ENCODE results near the gene SPANXN2. TPM values are rescaled to one million over a fixed set of nuclear protein-coding genes. Genes with fewer than 3 reads are reported as not detected.
"Not testable (repeated sequence)": the region's sequence is repeated elsewhere in the genome, so short reads cannot be mapped to it uniquely, and the experiment has no call there.

Gene SPANXN2, protein sequence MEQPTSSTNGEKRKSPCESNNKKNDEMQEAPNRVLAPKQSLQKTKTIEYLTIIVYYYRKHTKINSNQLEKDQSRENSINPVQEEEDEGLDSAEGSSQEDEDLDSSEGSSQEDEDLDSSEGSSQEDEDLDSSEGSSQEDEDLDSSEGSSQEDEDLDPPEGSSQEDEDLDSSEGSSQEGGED
- total RNA-seq, result not detected

DNA sequence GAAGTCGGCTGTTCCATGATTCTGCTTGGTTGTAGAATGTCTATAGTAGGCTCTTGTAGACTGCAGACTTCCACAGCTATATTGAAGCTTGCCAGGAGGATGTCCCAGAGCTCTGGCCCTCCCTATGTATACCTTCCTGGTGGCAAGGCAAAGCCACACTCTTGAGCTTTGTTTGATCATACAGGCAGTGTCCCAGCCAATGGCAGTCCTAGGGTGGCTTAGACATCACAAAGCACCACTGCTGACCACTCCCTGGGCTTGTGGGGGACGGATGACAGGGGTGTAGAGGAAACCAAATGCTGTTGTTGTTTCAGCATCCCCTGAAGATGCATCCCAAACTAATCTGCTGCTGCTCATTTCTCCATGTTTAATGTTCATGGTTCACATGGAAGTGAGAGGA lies at the start of gene SPANXN2:
Gene SPANXN2 (minus strand): TSS at position 101 of the 400 bp plus-strand sequence. CDS start 84 bp downstream, at position 17.
- not testable (repeated sequence) for DNase-seq, H3K4me1 ChIP-seq, H3K9me3 ChIP-seq

DNA sequence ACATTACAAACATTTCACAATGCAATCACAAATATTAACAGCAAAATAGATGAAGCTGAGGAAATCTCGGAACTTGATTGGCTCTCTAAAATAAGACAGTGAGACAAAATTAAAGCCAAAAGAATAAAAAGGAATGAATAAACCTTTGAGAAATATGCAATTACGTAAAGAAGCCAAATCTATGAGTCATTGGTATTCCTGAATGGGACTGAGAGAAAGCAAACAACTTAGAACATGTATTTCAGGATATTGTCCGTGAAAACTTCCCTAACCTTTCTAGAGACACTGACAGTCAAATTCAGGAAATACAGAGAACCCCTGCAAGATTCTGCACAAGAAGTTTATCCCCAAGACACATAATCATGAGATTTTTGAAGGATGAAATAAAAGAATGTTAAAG lies 48.4 kb upstream of the SPANXN2 start:
- Histone ChIP-seq H3K9me3 (no peaks in the 10 kb centered on the region), H3K27ac (no peak overlapping the region), H3K4me1 (no peaks in the 10 kb centered on the region), H3K4me3 (no peak overlapping the region), H3K27me3 (no peaks in the 10 kb centered on the region), H3K36me3 (no peaks in the 10 kb centered on the region)
- TF ChIP-seq, protein P1, sequence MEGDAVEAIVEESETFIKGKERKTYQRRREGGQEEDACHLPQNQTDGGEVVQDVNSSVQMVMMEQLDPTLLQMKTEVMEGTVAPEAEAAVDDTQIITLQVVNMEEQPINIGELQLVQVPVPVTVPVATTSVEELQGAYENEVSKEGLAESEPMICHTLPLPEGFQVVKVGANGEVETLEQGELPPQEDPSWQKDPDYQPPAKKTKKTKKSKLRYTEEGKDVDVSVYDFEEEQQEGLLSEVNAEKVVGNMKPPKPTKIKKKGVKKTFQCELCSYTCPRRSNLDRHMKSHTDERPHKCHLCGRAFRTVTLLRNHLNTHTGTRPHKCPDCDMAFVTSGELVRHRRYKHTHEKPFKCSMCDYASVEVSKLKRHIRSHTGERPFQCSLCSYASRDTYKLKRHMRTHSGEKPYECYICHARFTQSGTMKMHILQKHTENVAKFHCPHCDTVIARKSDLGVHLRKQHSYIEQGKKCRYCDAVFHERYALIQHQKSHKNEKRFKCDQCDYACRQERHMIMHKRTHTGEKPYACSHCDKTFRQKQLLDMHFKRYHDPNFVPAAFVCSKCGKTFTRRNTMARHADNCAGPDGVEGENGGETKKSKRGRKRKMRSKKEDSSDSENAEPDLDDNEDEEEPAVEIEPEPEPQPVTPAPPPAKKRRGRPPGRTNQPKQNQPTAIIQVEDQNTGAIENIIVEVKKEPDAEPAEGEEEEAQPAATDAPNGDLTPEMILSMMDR (IDR thresholded peaks at IDR 0.05), result no peak
- TF ChIP-seq POLR2A (IDR thresholded peaks at IDR 0.05), result no peak
- no peak for DNase-seq

More for the DNA sequence above, at the start of gene SPANXN2:
- not testable (repeated sequence) for H3K36me3 ChIP-seq, H3K27me3 ChIP-seq, H3K4me3 ChIP-seq, H3K27ac ChIP-seq

DNA sequence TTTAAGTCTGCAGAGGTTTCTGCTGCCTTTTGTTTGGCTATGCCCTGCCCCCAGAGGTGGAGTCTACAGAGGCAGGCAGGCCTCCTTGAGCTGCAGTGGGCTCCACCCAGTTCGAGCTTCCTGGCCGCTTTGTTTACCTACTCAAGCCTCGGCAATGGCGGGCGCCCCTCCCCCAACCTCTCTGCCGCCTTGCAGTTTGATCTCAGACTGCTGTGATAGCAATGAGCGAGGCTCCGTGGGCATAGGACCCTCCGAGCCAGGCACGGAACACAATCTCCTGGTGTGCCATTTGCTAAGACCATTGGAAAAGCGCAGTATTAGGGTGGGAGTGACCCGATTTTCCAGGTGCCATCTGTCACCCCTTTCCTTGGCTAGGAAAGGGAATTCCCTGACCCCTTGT lies 47.2 kb upstream of the SPANXN2 start:
- not testable (repeated sequence) for H3K27me3 ChIP-seq, H3K4me1 ChIP-seq, DNase-seq, H3K36me3 ChIP-seq, H3K9me3 ChIP-seq, H3K4me3 ChIP-seq, H3K27ac ChIP-seq

DNA sequence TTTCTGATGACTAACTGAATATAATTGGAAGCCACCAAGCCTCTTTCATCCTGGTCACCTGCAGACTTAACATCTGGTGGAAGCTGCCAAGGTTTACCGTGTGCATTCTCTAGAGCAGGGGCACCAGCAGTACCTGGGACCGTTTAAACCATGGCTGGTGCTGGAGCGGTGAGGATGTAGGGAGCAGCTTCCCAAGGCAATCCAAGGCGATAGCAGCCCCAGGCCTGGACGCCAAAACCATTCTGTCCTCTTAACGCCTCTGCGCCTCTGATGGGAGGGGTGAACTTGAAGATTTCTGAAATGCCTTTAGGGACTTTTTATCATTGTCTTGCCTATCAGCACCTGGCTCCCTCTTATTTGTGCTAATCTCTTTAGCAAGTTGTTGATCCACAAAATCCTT lies 37.3 kb upstream of the SPANXN2 start:
- Histone ChIP-seq H3K4me3 (no peak overlapping the region), H3K36me3 (no peaks in the 10 kb centered on the region), H3K27ac (no peak overlapping the region), H3K4me1 (no peaks in the 10 kb centered on the region), H3K27me3 (no peaks in the 10 kb centered on the region), H3K9me3 (no peaks in the 10 kb centered on the region)
- DNase-seq, result no peak
- TF ChIP-seq, protein P1 (IDR thresholded peaks at IDR 0.05), result no peak
- no peak for TF ChIP-seq POLR2A (IDR thresholded peaks at IDR 0.05)

DNA sequence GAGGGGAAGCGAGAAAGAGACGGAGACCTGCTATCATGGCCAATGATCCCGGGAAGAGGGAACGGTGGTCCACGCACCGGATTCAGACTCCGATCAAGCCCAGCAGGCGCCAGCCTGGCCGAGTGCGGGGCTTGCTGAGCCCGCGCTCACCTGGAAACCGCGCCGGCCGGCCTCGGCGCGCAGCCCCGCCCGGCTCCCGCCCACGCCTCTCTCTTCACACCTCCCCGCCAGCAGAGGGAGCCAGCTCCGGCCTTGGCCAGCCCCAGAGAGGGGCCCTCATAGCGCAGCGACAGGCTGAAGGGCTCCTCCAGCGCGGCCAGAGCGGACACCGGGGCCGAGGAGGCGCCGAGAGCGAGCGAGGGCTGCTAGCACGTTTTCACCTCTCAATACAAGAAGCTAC lies 36.8 kb upstream of the SPANXN2 start:
- H3K27ac ChIP-seq, result no peak overlapping the region
- no peaks in the 10 kb centered on the region for H3K9me3 ChIP-seq
- H3K4me3 ChIP-seq, result no peak overlapping the region
- H3K4me1 ChIP-seq, result no peaks in the 10 kb centered on the region
- DNase-seq, result no peak
- H3K27me3 ChIP-seq, result no peaks in the 10 kb centered on the region
- no peaks in the 10 kb centered on the region for H3K36me3 ChIP-seq
- TF ChIP-seq, protein P1 (IDR thresholded peaks at IDR 0.05), result no peak
- TF ChIP-seq POLR2A (IDR thresholded peaks at IDR 0.05), result no peak

DNA sequence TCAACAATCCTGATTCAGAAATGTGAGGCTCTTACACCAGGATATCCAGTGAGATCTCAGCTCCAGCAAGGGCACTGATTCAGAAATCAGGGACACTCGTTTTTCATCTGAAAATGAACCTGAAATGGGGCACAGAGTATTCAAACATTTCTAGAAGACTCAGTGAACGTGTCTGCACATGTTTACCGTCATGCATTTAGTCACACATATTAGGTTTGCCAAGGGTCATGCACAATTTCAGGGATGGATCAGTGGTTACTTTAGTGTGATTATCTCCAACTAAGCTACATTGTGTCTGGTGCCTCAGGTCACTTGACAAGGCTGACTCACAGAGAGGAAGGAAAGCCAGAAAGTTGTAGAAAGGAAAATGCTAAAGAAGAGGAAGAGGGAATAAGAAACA lies 33.6 kb upstream of the SPANXN2 start:
- H3K36me3 ChIP-seq, result no peaks in the 10 kb centered on the region
- TF ChIP-seq, protein P1 (IDR thresholded peaks at IDR 0.05), result no peak
- TF ChIP-seq POLR2A (IDR thresholded peaks at IDR 0.05), result no peak
- no peaks in the 10 kb centered on the region for H3K27me3 ChIP-seq
- H3K27ac ChIP-seq, result no peak overlapping the region
- no peak for DNase-seq
- H3K4me1 ChIP-seq, result no peaks in the 10 kb centered on the region
- H3K9me3 ChIP-seq, result no peaks in the 10 kb centered on the region
- H3K4me3 ChIP-seq, result no peak overlapping the region

DNA sequence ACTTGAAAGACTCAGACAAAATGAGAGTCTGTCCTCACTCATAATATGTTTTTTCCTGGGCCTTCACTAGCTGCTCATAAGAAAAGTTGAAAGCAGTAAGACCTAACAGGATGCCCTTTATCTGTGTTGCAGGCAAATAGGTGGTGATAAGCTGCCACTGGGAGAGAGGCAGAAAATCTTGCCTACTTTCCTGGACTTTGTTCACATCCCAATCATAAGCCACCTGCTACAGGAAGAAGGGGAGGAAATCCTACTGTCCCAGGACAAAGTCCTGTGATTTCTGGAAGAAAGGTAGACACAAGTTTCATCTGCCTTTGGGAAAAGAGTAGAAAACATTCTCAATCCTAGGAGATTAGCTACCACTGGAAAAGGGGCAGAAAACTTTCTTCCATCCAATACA lies 13.3 kb upstream of the SPANXN2 start:
- Histone ChIP-seq H3K4me1 (no peaks in the 10 kb centered on the region), H3K9me3 (no peaks in the 10 kb centered on the region), H3K36me3 (no peaks in the 10 kb centered on the region), H3K27me3 (no peaks in the 10 kb centered on the region), H3K4me3 (no peak overlapping the region), H3K27ac (no peak overlapping the region)
- TF ChIP-seq, protein P1 (IDR thresholded peaks at IDR 0.05), result no peak
- no peak for TF ChIP-seq POLR2A (IDR thresholded peaks at IDR 0.05)
- DNase-seq, result no peak

Measured in Peyer's patch (tissue), 4 donors.